Breast epithelium (tissue), 3 donors: ENCODE results near the gene GNAT3.

ENCODE experiments used
- CTCF ChIP-seq, 3 donors: fragments of 450-650 bp; IDR thresholded peaks; one replicate each; pipeline ENCODE4 v1.5.1; 2016 to 2017; ENCODE audit warnings: antibody characterized with exemption in 3 of 3, mild to moderate bottlenecking in 3 of 3, moderate library complexity in 3 of 3
- POLR2A ChIP-seq: fragments of 450-650 bp; IDR thresholded peaks from one replicate; pipeline ENCODE4 v1.6.1; 2016; ENCODE audit warnings: antibody characterized with exemption, mild to moderate bottlenecking, moderate library complexity

GRCh38 chr7:80498481-80499349, 13.1 kb downstream of the GNAT3 start:
- no peak for TF ChIP-seq CTCF (IDR thresholded peaks at IDR 0.05)
- no peak for TF ChIP-seq POLR2A
